Fibroblast of skin of abdomen (primary cell): Measurements from ENCODE around the gene CRB1.
"Not testable (repeated sequence)": the region's sequence is repeated elsewhere in the genome, so short reads cannot be mapped to it uniquely, and the experiment has no call there.

ENCODE experiments used
- DNase-seq: peaks from one replicate; pipeline ENCODE4 v3.0.0-alpha.2; 2013

Gene CRB1

DNA sequence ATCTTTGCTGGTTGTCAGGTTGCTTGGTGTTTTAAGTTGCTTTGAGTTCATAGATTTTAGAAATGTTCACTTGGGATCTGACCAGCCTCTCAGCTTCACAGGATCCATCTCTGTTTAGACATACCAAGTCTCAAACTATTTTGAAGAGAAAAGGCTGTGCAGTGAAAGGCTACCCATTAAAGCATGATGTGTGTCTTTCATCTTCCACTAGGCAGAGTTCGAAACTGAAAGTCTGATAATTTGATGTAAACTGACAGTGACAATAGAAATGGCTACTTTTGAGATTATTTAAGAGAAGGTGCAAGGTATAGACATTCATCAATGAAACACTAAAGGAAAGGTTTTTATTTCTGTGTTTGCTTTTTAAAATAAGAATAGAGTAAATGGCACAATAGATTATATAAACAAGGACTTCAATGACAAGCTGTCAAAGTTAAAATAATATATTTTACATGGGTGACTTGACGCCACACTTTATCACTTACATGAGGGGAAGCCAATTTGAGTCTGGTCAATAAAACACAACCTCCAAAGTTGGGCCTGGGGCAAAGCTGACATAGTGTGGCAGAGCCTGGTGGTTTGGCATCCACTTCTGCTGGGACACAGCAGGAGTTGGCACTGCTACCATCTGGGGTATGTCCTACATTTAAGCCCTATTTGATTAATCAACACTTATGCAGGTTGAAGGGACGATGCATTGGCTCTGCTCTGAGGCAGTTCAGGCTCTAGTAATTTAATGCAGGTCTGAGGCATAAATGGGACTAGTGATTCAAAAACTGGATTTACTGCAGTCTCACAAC, 197.7 kb downstream of the CRB1 start:
- no peak for DNase-seq

DNA sequence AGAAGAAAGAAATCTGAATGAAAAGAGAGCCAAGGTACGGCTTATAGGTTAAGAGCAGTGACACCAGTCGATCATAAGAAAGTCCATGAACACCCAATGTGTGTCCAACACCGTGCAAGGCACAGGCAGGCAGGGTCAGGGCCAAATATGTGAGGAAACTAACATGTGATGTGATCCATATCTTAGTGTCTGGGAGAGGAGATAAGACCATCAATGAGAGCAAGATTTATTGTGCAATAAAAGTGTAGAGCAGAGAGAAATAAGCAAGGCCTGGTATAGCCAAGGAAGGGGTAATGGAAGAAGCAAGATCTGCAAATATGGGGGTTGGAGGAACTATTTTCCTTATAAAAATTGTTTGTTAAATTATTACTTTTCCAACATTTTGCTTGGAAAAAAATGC, 198.8 kb downstream of the CRB1 start:
- no peak for DNase-seq

DNA sequence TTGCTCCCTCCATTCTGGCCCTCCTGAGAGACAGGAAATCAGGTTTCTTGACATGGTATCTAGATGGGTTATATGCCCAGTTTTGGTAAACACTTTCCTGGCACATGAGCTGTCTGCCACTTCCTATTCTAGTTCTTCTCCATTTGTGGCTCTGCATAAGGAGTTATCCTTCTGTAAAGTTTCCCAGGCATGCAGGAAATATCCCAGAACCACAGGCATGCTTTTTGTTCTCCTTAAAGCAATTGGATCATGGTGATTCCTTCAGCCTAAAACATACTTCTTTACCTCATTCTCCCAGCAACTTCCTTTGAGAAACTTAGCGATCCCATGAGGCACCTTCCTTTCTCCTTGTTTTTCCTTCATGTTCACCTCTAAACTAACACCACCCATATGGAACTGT, 199.8 kb downstream of the CRB1 start:
- peak; percentile 77 for DNase-seq

DNA sequence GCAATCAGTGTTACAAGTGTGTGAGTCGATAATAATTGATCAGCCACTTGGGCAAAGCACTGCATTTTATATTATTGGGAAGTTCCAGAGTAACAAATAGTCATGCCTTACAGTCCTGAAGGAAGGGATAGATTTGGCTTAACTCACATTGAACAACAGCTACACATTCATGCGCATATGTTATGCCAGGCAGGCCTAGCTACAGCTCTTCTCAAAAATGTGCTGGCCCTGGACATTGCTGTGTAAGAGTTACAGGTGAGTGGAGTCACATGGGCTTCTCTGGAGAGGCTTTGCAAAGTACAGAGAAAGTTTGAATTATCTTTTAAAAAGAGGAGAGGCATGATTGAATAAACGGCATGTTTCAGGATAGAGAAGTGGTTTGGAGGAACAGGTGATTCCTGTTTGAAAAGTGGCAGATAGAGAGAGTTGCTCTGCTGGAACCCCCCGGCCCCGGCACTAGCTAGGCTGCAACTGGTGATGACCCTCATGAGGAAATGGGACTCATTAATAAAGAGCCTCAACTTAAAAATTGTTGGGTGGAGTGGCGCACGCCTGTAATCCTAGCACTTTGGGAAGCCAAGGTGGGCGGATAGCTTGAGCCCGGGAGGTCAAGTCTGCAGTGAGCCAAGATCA, 200.6 kb downstream of the CRB1 start:
- DNase-seq = no peak

DNA sequence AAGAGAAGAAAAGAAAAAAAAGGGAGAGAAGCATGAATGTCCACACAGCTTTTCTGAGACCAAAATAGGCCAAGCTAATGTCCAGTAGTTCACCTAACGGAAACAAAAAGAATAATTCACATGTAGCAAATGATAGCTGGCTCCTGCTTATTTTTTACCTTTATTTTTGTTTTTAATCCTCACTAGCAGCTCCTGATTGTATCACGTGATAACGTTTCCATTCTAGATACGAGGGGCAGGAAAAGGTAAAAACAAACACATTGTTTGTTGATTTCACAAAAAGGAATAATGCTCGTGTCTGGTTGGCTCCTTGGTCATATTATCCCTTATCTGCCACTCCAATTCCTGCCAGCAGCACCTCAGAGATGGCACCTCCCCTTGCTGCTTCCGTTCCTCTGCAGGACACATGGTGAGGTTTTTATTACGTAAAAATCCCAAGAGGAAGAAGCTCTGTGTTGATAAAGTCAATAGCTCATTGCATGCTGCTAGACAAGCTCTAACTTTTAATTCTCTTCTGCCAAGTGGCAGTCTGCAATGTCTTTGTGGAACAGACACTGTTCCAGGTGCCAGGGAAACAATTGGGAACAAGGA, 201.7 kb downstream of the CRB1 start:
- DNase-seq = no peak

DNA sequence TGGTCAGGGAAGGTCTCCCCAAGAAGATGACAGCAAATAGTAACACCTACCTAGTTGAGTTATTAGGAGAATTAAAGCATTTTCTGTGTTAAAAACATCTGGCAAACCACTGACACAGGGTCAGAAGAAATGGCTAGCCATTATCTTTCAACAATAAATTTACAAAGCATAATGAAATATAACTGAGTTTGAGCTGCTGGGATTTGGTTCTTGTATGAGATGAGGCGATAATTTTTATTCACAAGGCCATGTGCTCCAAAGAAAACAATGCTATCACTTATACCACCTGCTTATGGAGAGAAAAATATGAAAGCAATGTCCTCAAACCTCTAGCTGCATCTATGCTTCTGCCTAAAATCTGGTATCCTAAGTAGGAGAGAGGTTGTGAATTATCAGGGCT, 202.3 kb downstream of the CRB1 start:
- no peak for DNase-seq

DNA sequence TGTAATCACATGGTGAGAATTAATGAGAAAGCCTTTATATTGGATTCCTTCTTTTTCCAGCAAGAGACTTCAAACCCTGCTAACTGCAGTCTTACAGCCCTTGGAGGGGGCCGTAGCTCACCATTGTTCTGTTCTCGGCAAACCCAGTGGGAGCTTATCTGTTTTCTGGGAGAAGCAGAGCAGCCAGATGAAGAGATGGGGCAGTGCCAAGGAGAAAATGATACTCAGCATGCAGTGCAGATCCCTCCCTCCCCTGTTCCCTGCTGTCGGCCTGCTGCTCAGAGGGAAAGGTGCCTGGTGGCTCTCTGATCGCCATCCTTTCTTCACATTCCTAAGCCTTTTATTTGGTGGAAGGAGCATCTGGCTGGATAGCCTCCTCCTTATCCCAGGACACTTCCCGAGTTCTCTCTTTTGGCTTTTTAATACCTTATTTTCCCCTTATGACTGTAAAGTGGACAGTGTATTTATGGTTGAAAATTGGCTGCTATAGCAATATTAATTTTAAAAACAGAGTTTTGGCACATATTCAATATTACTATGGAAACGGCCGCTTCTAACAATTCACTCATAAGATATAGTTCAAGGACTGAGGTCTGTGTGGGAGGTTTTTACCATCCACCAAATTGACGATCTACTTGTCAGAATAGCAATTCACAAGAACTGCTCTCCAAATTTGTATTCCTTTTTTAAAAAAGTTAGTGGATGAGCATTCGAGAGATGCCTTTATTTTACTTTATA, 203.4 kb downstream of the CRB1 start:
- peak; percentile 5 for DNase-seq

DNA sequence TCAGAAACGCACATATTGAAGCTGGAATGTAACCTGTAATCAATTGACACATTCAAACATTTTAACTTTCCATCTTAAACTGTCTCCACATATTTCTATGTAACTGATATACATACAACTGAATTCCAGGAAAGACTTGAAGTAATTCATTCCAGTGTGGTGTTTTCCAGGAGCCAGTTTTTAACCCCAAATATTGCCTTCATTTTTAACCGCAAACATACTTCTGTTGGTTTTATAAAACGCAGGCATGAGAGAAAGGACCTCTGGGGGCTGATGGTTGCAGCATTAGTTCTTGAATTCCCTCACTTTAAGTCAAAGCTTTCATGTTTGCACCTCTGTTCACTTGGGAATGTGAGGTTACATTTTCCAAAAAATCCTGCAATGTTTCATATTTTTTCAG, 204.1 kb downstream of the CRB1 start:
- DNase-seq = peak; percentile 54

DNA sequence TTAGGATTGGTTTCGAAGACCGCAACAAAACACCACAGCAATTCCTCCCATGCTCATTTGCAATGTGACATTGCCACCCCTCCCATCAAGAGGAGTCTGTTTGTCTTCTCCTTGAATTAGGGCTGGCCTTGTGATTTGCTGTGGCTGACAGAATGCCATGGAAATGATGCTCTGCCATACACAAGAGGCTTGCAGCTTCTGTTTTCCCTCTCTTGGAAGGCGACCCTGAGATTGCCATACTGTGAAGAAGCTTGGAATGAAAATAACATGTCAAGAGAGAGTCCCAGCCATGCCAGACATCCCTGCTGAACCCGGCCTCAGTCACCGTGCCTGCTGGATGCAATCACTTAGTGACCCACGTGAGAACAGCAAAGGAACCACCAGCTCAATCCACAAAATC, 212.4 kb downstream of the CRB1 start:
- DNase-seq = no peak

DNA sequence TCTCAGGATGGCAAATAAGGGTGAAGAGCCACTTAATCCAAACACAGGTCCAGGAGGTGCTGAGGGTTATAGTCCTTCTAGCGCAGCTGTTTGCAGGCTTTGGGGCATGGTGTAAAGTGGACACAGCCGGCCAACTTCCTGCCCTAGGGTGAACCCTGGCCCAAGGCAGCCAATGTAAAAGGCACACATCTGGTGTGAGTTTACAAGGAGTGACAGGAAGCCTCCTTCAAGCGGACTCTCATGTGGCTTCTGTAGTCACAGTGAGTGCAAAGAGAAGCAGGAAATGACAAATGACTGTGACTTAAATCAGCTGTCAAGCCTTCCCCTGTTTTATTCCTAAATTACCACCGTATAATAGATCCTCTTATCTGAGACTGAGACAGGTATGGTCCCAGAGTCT, 213.0 kb downstream of the CRB1 start:
- DNase-seq = no peak

DNA sequence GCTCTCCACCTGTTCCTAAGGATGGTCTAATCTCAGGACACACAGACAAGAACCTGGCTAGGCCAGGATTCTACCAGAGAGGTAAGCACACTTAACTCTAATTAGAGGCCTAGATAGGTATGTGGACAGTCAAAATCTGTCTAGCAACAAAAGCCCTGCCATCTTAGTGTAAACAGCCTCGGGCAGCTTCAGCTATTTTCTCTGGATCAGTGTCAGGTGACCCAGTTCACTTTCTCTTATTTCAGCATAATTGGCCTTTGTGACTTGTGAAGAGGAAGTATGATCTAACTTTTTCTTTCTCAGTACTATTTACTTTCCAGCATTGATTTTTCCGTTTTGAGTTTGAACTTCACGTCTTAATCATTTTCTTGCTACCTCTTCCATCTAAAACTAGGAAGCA, 217.7 kb downstream of the CRB1 start:
- DNase-seq = no peak

DNA sequence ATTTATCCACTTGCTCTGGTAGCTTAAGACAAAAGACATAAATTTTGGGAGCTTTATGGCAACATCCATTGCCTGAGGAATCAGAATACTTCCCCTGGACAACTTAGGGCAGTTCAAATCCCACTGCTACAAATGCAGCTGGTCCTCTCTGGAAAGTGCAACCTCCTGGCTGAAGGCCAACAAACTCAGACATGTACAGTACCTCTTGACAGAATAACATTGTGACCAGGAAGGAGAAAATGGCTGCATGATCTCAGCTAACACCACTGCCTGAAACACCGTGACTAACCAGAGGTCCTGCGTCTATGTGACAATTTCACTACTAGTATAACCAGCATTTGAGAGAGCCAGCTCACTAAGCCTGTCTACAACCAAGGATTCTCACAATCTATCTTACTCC, 218.9 kb downstream of the CRB1 start:
- DNase-seq = peak; percentile 17

DNA sequence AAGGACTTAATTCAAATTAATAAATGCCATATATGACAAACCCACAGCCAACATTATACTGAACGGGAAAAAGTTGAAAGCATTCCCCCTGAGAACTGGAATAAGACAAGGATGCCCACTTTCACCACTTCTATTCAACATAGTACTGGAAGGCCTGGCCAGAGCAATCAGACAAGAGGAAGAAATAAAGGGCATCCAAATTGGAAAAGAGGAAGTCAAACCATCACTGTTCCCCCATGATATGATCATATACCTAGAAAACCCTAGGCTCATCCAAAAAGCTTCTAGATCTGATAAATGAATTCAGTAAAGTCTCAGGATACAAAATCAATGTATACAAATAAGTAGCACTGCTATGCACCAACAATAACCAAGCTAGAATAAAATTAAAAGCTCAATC, 223.5 kb downstream of the CRB1 start:
- DNase-seq = not testable (repeated sequence)

DNA sequence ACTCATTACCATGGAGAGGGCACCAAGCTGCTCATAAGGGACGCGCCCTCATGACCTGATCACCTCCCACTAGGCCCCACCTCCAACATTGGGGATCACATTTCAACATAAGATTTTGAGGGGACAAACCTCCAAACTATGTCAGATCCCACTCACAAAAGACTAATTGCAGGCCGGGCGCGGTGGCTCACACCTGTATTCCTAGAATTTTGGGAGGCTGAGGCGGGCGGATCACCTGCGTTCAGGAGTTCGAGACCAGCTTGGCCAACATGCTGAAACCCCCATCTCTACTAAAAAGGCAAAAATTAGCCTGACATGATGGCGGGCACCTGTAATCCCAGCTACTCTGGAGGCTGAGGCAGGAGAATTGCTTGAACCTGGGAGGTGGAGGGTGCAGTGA, 228.7 kb downstream of the CRB1 start:
- DNase-seq = no peak

DNA sequence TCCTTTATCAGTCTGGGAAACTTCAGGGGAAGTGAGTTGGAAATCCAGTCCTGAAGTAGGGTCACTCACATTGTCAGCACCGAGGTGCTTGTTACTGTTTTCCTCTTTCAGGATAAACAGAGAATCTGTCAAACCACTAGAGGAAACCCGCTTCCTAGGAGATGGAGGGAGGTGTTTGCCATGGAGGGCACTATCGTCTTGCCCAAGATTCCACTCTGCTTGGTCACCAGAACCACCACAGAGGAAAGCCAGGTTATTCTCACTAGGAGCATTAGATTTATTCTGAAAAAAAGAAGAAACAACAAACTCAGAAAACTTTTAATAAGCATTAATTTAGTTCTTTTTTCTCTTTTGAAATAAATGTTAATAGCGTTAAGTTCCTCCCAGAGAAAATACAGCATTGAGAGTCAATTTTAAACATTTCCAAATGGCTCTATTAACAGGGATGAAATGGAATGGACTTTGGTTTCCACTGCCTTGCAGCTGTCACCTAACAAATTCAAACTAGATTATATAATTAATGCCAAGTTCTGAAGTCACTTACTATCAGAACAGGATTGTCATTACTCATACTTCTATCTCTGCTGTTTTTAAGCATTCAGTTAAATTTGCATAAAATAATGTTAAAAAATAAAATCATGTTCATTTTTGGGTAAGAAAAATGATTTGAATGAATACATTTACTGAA, 242.8 kb downstream of the CRB1 start:
- DNase-seq = no peak

DNA sequence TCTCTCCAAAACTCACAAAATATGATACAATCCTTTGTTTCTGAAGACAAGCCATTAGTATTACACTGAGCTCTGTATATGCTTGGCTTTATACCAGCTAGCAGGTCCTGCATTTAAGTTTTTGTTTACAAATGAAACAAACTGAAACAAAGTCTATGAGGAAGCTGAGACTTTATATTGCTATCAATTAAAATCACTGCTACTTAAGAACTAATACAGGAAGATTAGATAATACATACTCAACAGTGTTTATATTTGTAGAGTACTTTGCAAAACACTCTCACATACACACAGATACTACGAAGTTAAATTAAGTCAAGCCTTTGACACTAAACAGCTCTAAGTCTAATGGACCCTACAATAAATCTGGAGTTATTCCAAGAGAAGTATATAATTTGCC, 247.4 kb downstream of the CRB1 start:
- DNase-seq = no peak

DNA sequence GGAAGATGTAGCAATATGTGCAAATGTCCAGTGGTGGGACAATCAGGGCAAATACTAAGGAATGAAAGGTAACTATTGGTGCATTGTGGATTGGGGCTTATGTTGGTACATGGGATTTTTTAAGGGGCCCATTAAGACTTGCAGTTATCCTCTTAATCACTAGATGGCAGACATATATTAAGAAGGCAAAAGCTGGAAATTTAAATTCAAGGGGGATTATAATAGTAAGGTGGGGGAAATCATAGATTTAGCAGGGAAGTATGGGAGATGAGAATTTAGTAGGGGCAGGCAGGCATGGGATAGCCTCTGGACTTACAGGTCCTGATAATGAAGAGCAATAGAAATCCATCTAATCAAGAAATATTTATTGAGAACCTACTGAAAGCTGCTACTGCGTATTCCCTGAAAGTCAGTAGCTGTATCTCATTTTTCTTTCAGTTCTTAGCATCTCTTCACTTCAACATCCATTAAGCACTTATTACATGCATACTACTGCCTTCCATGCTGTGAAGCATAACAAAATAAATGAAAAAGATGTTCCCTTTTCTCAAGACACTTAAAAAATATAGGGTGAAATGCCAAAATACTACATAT, 251.8 kb downstream of the CRB1 start:
- DNase-seq = no peak

DNA sequence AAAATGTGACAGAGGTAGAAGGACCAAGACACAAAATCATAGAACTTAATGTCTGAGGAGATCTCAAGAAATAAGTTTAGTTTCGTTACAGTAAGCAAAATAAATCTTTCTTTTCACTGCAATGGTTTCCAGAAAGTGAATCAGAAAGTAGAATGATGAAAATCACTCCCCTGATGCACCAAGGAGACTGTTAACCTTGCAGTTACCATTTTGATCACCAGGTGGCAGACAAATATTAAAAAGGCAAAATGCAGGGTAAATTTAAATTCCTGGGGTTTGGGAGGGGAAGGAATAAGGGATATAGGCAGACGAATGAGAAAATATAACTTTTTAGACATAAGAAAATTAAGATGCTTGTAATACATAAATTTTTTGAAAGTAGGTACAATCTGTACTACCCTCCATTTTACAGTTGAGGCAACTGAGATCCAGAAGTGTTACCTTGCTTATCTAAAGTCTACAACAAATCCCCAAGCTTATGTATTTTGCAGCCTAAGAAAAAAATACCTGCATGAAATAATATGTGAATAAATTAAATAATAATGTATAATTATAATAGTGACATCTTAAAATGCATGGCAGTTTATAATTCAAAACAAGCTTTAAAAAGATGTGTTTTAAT, 253.2 kb downstream of the CRB1 start:
- peak; percentile 53 for DNase-seq

DNA sequence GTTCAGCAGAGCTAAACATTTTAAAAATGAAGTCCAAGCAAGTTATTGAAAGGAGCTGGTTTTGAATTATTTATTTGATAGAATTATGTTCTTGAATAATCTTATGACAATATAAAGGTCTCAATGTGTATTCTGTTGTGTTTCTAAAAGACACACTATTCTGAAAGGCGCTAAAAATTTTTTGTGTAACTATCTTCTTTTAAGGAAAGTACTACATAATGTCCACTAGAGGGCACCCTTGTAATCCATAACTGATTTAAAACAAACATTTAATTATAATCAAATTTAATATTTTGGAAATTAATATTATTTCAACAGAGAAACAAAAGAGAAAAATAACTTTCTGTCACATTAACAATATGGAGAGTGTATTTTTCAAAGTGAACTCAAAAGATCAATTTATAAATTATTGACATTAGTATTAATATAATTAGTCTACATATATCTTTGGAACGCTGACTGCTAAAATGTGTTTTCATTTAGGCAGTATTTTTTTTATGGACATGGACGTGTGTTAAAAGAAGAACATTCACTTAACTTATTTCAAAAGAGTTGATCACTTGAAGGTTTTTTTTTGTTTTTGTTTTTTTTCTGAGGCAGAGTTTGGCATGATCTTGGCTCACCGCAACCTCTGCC, 258.8 kb downstream of the CRB1 start:
- peak; percentile 20 for DNase-seq
